CD4-positive, CD25-positive, alpha-beta regulatory T cell (primary cell): ENCODE results near the gene SLC19A1. TPM values are rescaled to one million over a fixed set of nuclear protein-coding genes. Genes with fewer than 3 reads are reported as not detected.
A peak's percentile ranks its signal among the peaks of the same experiment; 100 is the strongest.

ENCODE experiments used
- ATAC-seq, 2 donors: fragments of 150-1000 bp; cut with Tn5 transposase; one replicate each; pipeline ENCODE4 v1.10.0; 2021; ENCODE audit warnings: low read depth in 2 of 2, moderate number of reproducible peaks in 2 of 2, moderate library complexity in 1 of 2
- DNase-seq, 3 donors: peaks; one replicate each; pipeline versions ENCODE4 v3.0.0 to v3.0.0-alpha.2; 2012 to 2022; ENCODE audit warnings: mixed read lengths in 1 of 3
- H3K27ac ChIP-seq: one replicate; pipeline ENCODE4 v1.7.0; 2013; ENCODE audit warnings: mild to moderate bottlenecking, low read length; ENCODE audit not compliant: insufficient read depth, poor library complexity, severe bottlenecking
- H3K27me3 ChIP-seq: one replicate; pipeline ENCODE4 v1.7.0; 2013; ENCODE audit warnings: low read length; ENCODE audit not compliant: control insufficient read depth, insufficient read depth
- H3K36me3 ChIP-seq: one replicate; pipeline ENCODE4 v1.7.0; 2013; ENCODE audit warnings: mild to moderate bottlenecking, low read length, moderate library complexity; ENCODE audit not compliant: control insufficient read depth, insufficient read depth
- H3K4me1 ChIP-seq: 2 replicates; pipeline ENCODE4 v1.7.0; 2013; ENCODE audit warnings: mild to moderate bottlenecking, low read length; ENCODE audit not compliant: insufficient read depth, control insufficient read depth, poor library complexity, severe bottlenecking
- H3K4me3 ChIP-seq: one replicate; pipeline ENCODE4 v1.7.0; 2013; ENCODE audit warnings: low read depth, mild to moderate bottlenecking, low read length, moderate library complexity
- H3K9me3 ChIP-seq, 2 experiments: 1 replicate in 1 of 2; 2 replicates in 1 of 2; pipeline ENCODE4 v1.7.0; 2013; ENCODE audit warnings: low read length in 2 of 2, mild to moderate bottlenecking in 1 of 2, moderate library complexity in 1 of 2; ENCODE audit not compliant: control insufficient read depth in 2 of 2
- H3K27ac Mint-ChIP-seq, 3 donors: one replicate each; pipeline ENCODE4 v1.8.0; 2020 to 2022; ENCODE audit warnings: mild to moderate bottlenecking in 3 of 3, mixed read lengths in 3 of 3, moderate library complexity in 2 of 3
- H3K27me3 Mint-ChIP-seq: one replicate; pipeline ENCODE4 v1.8.0; 2022; ENCODE audit warnings: mild to moderate bottlenecking, mixed read lengths
- H3K36me3 Mint-ChIP-seq: one replicate; pipeline ENCODE4 v1.8.0; 2020; ENCODE audit warnings: mixed read lengths
- H3K4me1 Mint-ChIP-seq, 4 donors: one replicate each; pipeline ENCODE4 v1.8.0; 2020 to 2022; ENCODE audit warnings: mixed read lengths in 4 of 4, mild to moderate bottlenecking in 1 of 4
- H3K4me3 Mint-ChIP-seq, 4 donors: one replicate each; pipeline ENCODE4 v1.8.0; 2020 to 2022; ENCODE audit warnings: mild to moderate bottlenecking in 4 of 4, mixed read lengths in 4 of 4, moderate library complexity in 3 of 4
- H3K9me3 Mint-ChIP-seq, 7 donors: one replicate each; pipeline ENCODE4 v1.8.0; 2020 to 2022; ENCODE audit warnings: mixed read lengths in 7 of 7, mild to moderate bottlenecking in 3 of 7, moderate library complexity in 2 of 7
- polyA plus RNA-seq, 4 donors: library from polyadenylated mRNA; unstranded; fragments of 300-500 nt; fragmentation: Illumina TruSeq; gene quantifications; one replicate each; pipeline ENCODE4 v1.2.3, GENCODE V29; 2021
- total RNA-seq: library from RNA; stranded (reverse); gene quantifications from one replicate; pipeline ENCODE4 v1.2.3, GENCODE V29; 2022

The SLC19A1 gene
- total and polyA plus RNA-seq, 5 donors from 2014 or later = 4.7 to 10.8 (median 5.3) TPM

DNA sequence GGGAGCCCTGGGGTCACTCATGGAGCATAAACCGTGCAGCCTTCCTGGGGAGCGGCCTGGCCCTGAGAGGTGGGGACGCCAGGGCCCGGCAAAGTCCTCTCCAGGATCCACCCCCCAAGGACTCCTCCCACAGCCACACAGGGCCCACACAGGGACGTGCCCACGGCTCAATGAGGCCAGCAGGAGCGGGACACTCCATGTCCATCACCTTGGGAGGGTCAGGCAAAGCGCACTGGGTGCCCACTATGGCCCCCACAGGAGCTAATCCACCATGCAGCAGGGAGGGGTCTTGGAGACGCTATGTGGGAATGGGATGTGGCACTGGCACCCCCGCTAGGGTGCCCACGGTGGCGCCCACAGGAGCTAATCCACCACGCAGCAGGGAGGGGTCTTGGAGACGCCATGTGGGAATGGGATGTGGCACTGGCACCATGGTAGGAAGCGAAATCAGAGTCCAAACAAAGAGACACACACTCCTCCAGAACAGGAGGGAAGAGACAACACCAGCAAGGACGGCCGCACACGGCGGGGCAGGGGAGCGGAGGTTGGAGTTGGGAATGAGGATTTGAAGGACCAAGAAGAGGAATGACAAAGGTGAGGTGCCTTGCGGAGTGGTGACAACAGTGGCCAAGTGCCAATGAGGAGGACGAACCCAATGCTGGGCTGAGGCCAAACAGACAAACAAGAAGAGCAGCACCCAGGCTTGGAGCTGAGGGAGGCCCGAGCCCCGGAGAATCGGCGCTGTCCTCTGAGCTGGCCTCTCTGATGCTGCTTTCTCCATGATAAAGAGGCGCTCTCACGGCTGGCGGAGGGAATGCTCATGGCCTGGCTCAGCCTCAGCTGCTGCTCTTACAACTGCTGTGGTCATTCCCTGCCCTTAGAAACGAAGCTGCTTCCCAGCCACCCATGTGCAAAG, 18.1 kb upstream of the SLC19A1 start:
- no peaks in the 10 kb centered on the region for H3K27me3 ChIP-seq
- H3K4me3 ChIP-seq = no peak overlapping the region
- H3K9me3 Mint-ChIP-seq = peaks cover 0 to 5% (median 0%) of the 10 kb centered on the region in 7 donors
- H3K27ac Mint-ChIP-seq = no peak overlapping the region
- peak overlapping the region in 1 of 4 donors; percentile 16 for H3K4me3 Mint-ChIP-seq
- ATAC-seq = no peak
- peaks cover 4% of the 10 kb centered on the region for H3K36me3 Mint-ChIP-seq
- H3K27ac ChIP-seq = no peak overlapping the region
- H3K4me1 Mint-ChIP-seq = no peaks in the 10 kb centered on the region
- no peaks in the 10 kb centered on the region for H3K9me3 ChIP-seq
- peaks cover 6% of the 10 kb centered on the region for H3K4me1 ChIP-seq
- no peaks in the 10 kb centered on the region for H3K36me3 ChIP-seq
- H3K27me3 Mint-ChIP-seq = peaks cover 8% of the 10 kb centered on the region
- DNase-seq = no peak

DNA sequence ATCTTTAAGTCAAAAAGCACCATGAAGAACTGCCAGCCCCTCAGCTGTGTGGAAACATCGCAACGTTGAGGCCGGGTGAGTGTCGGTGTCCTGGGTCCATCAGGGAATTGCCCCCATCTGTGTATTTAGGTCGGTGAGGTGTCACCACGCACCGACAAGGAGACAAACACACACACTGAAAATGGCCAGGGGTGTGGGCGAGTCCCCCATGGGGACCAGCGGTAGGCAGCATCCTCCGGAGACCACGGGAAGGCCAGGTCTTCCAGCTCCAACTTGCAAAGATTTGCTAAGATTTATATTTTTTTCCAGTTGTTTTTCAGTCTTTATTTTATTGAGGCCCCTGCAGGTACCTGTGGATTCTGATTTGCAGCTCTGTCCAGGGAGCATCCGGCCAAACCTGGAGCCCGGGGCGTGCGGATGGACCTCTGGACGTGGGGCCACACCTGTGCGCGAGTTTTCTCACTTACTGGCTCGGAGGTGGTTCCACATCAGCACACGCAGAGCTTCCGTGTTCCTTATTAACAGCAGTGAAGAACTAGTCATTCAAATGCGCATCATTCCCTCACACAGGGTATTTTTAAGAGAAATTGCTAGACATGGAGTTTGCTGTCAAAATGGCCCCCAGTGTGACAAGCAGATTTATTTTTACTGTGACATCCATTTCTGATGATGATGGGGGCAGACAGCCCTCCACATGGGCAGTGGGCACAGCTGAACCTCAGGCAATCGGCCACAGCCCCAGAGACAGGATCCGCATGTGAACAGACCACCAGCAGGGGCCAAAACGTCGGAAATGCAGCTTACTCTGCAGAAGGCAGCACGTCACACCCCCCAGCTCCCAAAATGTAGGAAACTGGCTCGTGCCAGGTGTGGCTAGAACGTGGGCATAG, 17.2 kb upstream of the SLC19A1 start:
- Histone ChIP-seq H3K4me3 (no peak overlapping the region), H3K4me1 (peaks cover 9% of the 10 kb centered on the region), H3K27me3 (no peaks in the 10 kb centered on the region), H3K36me3 (no peaks in the 10 kb centered on the region), H3K27ac (no peak overlapping the region), H3K9me3 (no peaks in the 10 kb centered on the region)
- peaks cover 0 to 5% (median 0%) of the 10 kb centered on the region in 7 donors for H3K9me3 Mint-ChIP-seq
- H3K36me3 Mint-ChIP-seq = peaks cover 4% of the 10 kb centered on the region
- H3K27me3 Mint-ChIP-seq = peaks cover 8% of the 10 kb centered on the region
- peaks cover 0 to 5% (median 3%) of the 10 kb centered on the region in 4 donors for H3K4me1 Mint-ChIP-seq
- DNase-seq (no peak), ATAC-seq (no peak)
- no peak overlapping the region for H3K27ac Mint-ChIP-seq
- H3K4me3 Mint-ChIP-seq = no peak overlapping the region

DNA sequence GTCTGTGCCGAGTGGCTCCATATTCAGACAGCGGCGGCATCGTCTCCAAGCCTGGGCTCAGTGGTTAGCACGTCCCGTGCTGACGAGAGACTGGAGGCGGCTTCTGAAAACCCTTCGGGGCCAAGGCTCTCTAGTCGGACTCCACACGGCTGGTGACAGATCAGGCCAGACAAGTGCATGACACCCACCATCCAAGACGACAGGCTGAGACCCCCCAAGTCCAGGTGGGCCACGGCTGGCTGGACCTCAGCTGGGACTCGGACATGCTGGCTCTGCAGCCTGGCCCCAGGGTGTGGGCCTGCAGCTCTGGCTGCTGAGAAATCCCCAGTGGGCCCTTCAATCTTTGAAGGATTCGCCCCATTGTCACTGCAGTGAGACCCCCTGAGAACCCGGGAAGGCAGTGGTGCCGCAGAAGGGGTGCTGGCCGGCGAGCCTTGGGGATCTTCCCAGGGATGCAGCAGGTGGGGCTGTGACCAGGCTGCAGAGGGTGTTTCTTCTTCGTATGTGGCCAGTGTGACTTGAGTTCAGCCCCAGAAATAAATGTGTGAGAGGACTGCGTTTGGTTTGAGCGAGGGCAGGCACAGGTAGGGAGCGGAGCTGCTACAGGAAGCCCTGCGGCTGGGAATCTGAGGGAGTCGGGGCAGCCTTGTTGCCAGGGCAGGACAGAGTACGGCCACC, 15.9 kb upstream of the SLC19A1 start:
- no peak overlapping the region for H3K27ac ChIP-seq
- no peak overlapping the region for H3K4me3 ChIP-seq
- peaks cover 0 to 7% (median 4%) of the 10 kb centered on the region in 4 donors for H3K4me1 Mint-ChIP-seq
- H3K27me3 Mint-ChIP-seq = peaks cover 2% of the 10 kb centered on the region
- DNase-seq (no peak), ATAC-seq (no peak)
- peaks cover 4% of the 10 kb centered on the region for H3K36me3 Mint-ChIP-seq
- H3K9me3 ChIP-seq = no peaks in the 10 kb centered on the region
- no peaks in the 10 kb centered on the region for H3K36me3 ChIP-seq
- H3K9me3 Mint-ChIP-seq = peaks cover 0 to 5% (median 0%) of the 10 kb centered on the region in 7 donors
- no peaks in the 10 kb centered on the region for H3K27me3 ChIP-seq
- no peak overlapping the region for H3K27ac Mint-ChIP-seq
- H3K4me1 ChIP-seq = peaks cover 12% of the 10 kb centered on the region
- H3K4me3 Mint-ChIP-seq = peak overlapping the region in 2 of 4 donors; percentile 44 to 47

DNA sequence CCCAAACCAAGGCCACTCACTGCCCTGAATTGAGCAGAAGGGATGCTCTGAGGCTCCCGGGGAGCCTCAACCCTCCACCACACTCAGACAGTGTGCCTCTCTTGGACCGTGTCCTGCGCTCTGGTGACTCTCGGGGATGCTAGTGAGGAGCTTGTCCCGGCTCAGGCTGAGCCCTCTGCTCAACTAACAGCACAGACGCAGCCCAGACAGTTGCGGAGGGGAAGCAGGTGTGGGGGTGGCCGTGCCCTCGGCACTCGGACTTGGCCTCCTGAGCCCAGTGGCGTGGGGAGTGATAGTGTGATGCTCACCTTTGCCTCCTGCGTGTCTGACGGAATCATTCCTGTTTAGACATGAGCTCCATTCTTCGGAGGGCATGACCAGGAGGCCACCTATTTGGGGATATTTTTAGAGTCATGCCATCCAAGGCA, 15.4 kb upstream of the SLC19A1 start:
- H3K9me3 ChIP-seq = no peaks in the 10 kb centered on the region
- DNase-seq = no peak
- no peak overlapping the region for H3K4me3 ChIP-seq
- no peak overlapping the region for H3K27ac Mint-ChIP-seq
- peaks cover 0 to 3% (median 0%) of the 10 kb centered on the region in 7 donors for H3K9me3 Mint-ChIP-seq
- H3K36me3 Mint-ChIP-seq = no peaks in the 10 kb centered on the region
- H3K4me1 Mint-ChIP-seq = peaks cover 0 to 9% (median 5%) of the 10 kb centered on the region in 4 donors
- no peaks in the 10 kb centered on the region for H3K27me3 ChIP-seq
- H3K4me1 ChIP-seq = peaks cover 17% of the 10 kb centered on the region
- H3K4me3 Mint-ChIP-seq = peak overlapping the region in 3 of 4 donors; percentile 38 to 47 (median 38)
- H3K36me3 ChIP-seq = no peaks in the 10 kb centered on the region
- H3K27ac ChIP-seq = no peak overlapping the region
- no peak for ATAC-seq
- no peaks in the 10 kb centered on the region for H3K27me3 Mint-ChIP-seq

DNA sequence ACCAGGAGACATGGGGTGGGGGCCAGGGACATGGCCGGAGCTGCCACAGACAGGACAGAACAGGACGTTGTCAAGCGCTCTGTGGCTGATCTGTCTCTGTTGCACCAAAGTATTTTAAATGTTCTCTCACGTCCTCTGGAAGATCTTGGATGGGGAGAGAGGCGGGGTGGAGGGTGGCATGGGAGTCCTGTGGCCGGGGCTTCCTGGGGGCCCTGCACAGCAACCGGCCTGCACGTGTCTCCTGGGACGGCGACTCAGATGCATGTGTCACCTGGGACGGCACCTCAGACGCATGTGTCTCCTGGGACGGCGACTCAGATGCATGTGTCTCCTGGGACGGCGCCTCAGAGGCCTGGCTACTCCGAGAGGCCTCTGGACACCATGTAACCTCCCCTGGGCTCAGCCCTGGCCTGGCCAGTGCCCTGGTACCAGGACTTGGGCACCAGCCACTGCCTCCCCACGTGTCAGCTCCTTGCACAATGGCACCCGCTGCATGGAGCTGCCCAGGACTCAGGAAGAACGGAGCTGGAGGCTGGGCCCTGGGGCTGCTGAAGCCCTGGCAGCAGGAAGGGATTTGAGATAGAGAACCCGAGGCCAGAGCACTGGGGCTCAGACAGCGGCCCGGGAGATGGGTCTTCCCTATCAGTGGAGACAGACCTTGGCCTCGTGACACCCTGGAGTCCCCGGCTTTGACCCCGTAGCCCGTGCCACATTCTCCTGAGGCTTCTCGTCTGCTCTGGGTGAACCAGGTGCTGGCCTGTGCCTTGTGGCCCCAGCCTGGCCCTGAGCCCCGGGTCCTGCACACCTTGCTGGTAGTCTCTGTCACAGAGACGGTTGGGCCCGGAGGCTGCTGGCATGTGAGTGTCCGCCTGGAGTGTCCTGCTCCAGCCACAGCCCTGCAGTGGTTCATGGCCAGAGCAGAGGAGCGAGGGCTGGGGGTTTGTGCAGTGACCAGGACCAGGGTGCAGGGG, 14.7 kb upstream of the SLC19A1 start:
- Mint-ChIP-seq H3K4me1 (peaks cover 0 to 11% (median 5%) of the 10 kb centered on the region in 4 donors), H3K27ac (no peak overlapping the region)
- ATAC-seq = no peak

DNA sequence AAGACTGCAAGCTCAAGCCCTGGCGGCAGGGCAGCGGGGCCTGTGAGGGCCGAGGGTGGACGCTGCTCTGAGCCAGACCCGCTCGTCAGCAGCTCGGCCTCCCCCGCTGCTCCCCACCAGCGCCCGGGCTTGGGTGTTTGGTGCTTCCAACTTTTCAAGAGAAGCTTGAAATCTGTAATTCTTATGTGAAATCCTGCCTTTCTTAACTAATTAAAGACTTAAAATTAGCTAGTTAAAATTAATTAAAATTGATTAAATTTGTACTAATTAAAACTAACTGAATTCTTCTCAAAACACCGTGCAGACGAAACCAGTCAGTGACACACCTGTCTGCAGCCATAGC, 14.0 kb upstream of the SLC19A1 start:
- H3K36me3 ChIP-seq = no peaks in the 10 kb centered on the region
- no peaks in the 10 kb centered on the region for H3K36me3 Mint-ChIP-seq
- no peak overlapping the region for H3K4me3 ChIP-seq
- no peaks in the 10 kb centered on the region for H3K9me3 ChIP-seq
- H3K27me3 Mint-ChIP-seq = no peaks in the 10 kb centered on the region
- H3K27ac Mint-ChIP-seq = no peak overlapping the region
- DNase-seq (no peak), ATAC-seq (no peak)
- peak overlapping the region in 1 of 4 donors; percentile 84 for H3K4me3 Mint-ChIP-seq
- no peaks in the 10 kb centered on the region for H3K9me3 Mint-ChIP-seq
- H3K4me1 ChIP-seq = peaks cover 28% of the 10 kb centered on the region
- no peaks in the 10 kb centered on the region for H3K27me3 ChIP-seq
- peaks cover 5 to 18% (median 11%) of the 10 kb centered on the region in 4 donors for H3K4me1 Mint-ChIP-seq
- H3K27ac ChIP-seq = peak overlapping the region; percentile 61

More for the DNA sequence above, 14.7 kb upstream of the SLC19A1 start:
- DNase-seq = no peak
- Mint-ChIP-seq H3K36me3 (no peaks in the 10 kb centered on the region), H3K27me3 (no peaks in the 10 kb centered on the region), H3K9me3 (no peaks in the 10 kb centered on the region), H3K4me3 (peak overlapping the region; percentile 15 to 84 (median 34))
- H3K27me3 ChIP-seq = no peaks in the 10 kb centered on the region
- peaks cover 22% of the 10 kb centered on the region for H3K4me1 ChIP-seq
- no peaks in the 10 kb centered on the region for H3K36me3 ChIP-seq
- no peaks in the 10 kb centered on the region for H3K9me3 ChIP-seq
- H3K27ac ChIP-seq = no peak overlapping the region
- H3K4me3 ChIP-seq = no peak overlapping the region
